Coronary artery (tissue), 2 donors: ENCODE measurements around the gene TRPV5.
A peak's percentile ranks its signal among the peaks of the same experiment; 100 is the strongest.

ENCODE experiments used
- DNase-seq: peaks from one replicate; pipeline ENCODE4 v3.0.0-alpha.2; 2017; ENCODE audit warnings: low spot score
- H3K27ac ChIP-seq, 2 donors: fragments of 200-600 bp; sonication (generic); one replicate each; pipeline ENCODE4 v1.5.1; 2016 to 2019
- H3K4me3 ChIP-seq: fragments of 200-600 bp; sonication (generic); 2 replicates; pipeline ENCODE4 v1.5.1; 2016; ENCODE audit warnings: mild to moderate bottlenecking, moderate library complexity
- CTCF ChIP-seq: fragments of 200-600 bp; sonication (generic); IDR thresholded peaks from one replicate; pipeline ENCODE4 v1.5.1; 2019; ENCODE audit warnings: antibody characterized with exemption

TRPV5 gene

GRCh38 chr7:142941541-142941940 lies 8.0 kb upstream of the TRPV5 start:
- no peak for DNase-seq
- H3K27ac ChIP-seq, result no peak overlapping the region
- no peak overlapping the region for H3K4me3 ChIP-seq
- no peak for TF ChIP-seq CTCF

GRCh38 chr7:142940966-142941535 lies 7.5 kb upstream of the TRPV5 start:
- Histone ChIP-seq H3K27ac (no peak overlapping the region), H3K4me3 (no peak overlapping the region)
- DNase-seq, result peak; percentile 64
- TF ChIP-seq CTCF, result no peak

- TF ChIP-seq CTCF, result no peak
- DNase-seq, result peak; percentile 41
- H3K4me3 ChIP-seq, result no peak within 1 kb of the TSS
- no peak within 1 kb of the TSS for H3K27ac ChIP-seq
Observed at GRCh38 chr7:142939226-142939910, 5.8 kb upstream of the TRPV5 start, which contains the start of gene LLCFC1. Gene LLCFC1, plus strand, starts transcription at chr7:142939484. Its CDS starts 138 bp downstream, at chr7:142939622.

GRCh38 chr7:142938611-142939010 lies 5.1 kb upstream of the TRPV5 start:
- no peak overlapping the region for H3K4me3 ChIP-seq
- H3K27ac ChIP-seq, result no peak overlapping the region
- TF ChIP-seq CTCF, result no peak
- DNase-seq, result peak; percentile 8

- no peak overlapping the region for H3K4me3 ChIP-seq
- peak; percentile 53 for DNase-seq
- TF ChIP-seq CTCF, result no peak
- no peak overlapping the region for H3K27ac ChIP-seq
Observed at GRCh38 chr7:142935941-142936565, 2.5 kb upstream of the TRPV5 start.

GRCh38 chr7:142934056-142934455 lies 510 bp upstream of the TRPV5 start:
- no peak overlapping the region for H3K27ac ChIP-seq
- no peak for TF ChIP-seq CTCF
- no peak overlapping the region for H3K4me3 ChIP-seq
- peak; percentile 43 for DNase-seq

- H3K27ac ChIP-seq, result no peak overlapping the region
- no peak for TF ChIP-seq CTCF
- DNase-seq, result peak; percentile 52
- H3K4me3 ChIP-seq, result no peak overlapping the region
Observed at GRCh38 chr7:142933092-142933475, 462 bp downstream of the TRPV5 start.
